Liver (tissue), 9 donors: Measurements from ENCODE around the gene LRRFIP2. TPM values are rescaled to one million over a fixed set of nuclear protein-coding genes. Genes with fewer than 3 reads are reported as not detected.

Experiments
- DNase-seq: peaks from one replicate; pipeline ENCODE4 v3.0.0-alpha.2; 2017; ENCODE audit warnings: low spot score
- H3K27ac ChIP-seq, 2 donors: one replicate each; pipeline ENCODE4 v1.7.0; 2013; ENCODE audit warnings: inconsistent platforms in 2 of 2, low read length in 2 of 2, control low read depth in 1 of 2, low read depth in 1 of 2, mild to moderate bottlenecking in 1 of 2
- H3K27me3 ChIP-seq, 4 donors: one replicate each; pipeline versions ENCODE4 v1.6.1 to v1.7.0; 2013; ENCODE audit warnings: low read length in 3 of 4, inconsistent platforms in 1 of 4, mild to moderate bottlenecking in 1 of 4, moderate library complexity in 1 of 4; ENCODE audit not compliant: control insufficient read depth in 4 of 4, insufficient read depth in 4 of 4
- H3K36me3 ChIP-seq, 4 donors: one replicate each; pipeline versions ENCODE4 v1.6.1 to v1.7.0; 2013; ENCODE audit warnings: low read length in 3 of 4, mild to moderate bottlenecking in 3 of 4, low read depth in 1 of 4, moderate library complexity in 1 of 4; ENCODE audit not compliant: control insufficient read depth in 4 of 4, insufficient read depth in 3 of 4
- H3K4me1 ChIP-seq, 4 donors: one replicate each; pipeline versions ENCODE4 v1.6.1 to v1.7.0; 2013; ENCODE audit warnings: low read length in 3 of 4, mild to moderate bottlenecking in 3 of 4, moderate library complexity in 1 of 4; ENCODE audit not compliant: control insufficient read depth in 4 of 4, insufficient read depth in 4 of 4
- H3K4me3 ChIP-seq, 3 donors: one replicate each; pipeline versions ENCODE4 v1.6.1 to v1.7.0; 2013; ENCODE audit warnings: low read length in 3 of 3, control low read depth in 1 of 3, low read depth in 1 of 3, mild to moderate bottlenecking in 1 of 3
- H3K9ac ChIP-seq, 2 donors: one replicate each; pipeline ENCODE4 v1.7.0; 2013; ENCODE audit warnings: low read length in 2 of 2, mild to moderate bottlenecking in 2 of 2, moderate library complexity in 2 of 2, control low read depth in 1 of 2, low read depth in 1 of 2
- H3K9me3 ChIP-seq, 4 donors: one replicate each; pipeline versions ENCODE4 v1.6.1 to v1.7.0; 2013; ENCODE audit warnings: low read length in 3 of 4; ENCODE audit not compliant: control insufficient read depth in 4 of 4
- ATF3 ChIP-seq: IDR thresholded peaks from 2 replicates; pipeline ENCODE4 v1.6.1; 2016; ENCODE audit warnings: antibody characterized with exemption
- CTCF ChIP-seq: fragments of 150-350 bp; IDR thresholded peaks from 2 replicates; pipeline ENCODE4 v1.5.1; 2017; ENCODE audit warnings: improper control_type of control experiment, low read depth, low read length; ENCODE audit not compliant: missing input control
- EGR1 ChIP-seq, 2 donors: IDR thresholded peaks; 2 replicates each; pipeline ENCODE4 v1.6.1; 2016 to 2018; ENCODE audit warnings: antibody characterized with exemption in 2 of 2, low read depth in 2 of 2
- FOXA1 ChIP-seq: IDR thresholded peaks from 2 replicates; pipeline ENCODE4 v1.6.1; 2016; ENCODE audit warnings: antibody characterized with exemption
- FOXA2 ChIP-seq: IDR thresholded peaks from 2 replicates; pipeline ENCODE4 v1.6.1; 2016; ENCODE audit warnings: antibody characterized with exemption
- GABPA ChIP-seq, 2 donors: IDR thresholded peaks in 1 of 2; conservative IDR thresholded peaks in 1 of 2; 2 replicates each; pipeline ENCODE4 v1.6.1; 2016; ENCODE audit warnings: antibody characterized with exemption in 2 of 2, mild to moderate bottlenecking in 1 of 2, moderate library complexity in 1 of 2
- HNF4A ChIP-seq, 2 donors: conservative IDR thresholded peaks; 2 replicates each; pipeline ENCODE4 v1.6.1; 2016; ENCODE audit warnings: antibody characterized with exemption in 2 of 2, mild to moderate bottlenecking in 2 of 2
- HNF4G ChIP-seq: IDR thresholded peaks from 2 replicates; pipeline ENCODE4 v1.6.1; 2016; ENCODE audit warnings: antibody characterized with exemption
- JUND ChIP-seq, 2 donors: IDR thresholded peaks; 2 replicates each; pipeline ENCODE4 v1.6.1; 2016; ENCODE audit warnings: antibody characterized with exemption in 2 of 2
- MAX ChIP-seq: IDR thresholded peaks from 2 replicates; pipeline ENCODE4 v1.6.1; 2016; ENCODE audit warnings: antibody characterized with exemption
- NR2F2 ChIP-seq: IDR thresholded peaks from 2 replicates; pipeline ENCODE4 v1.6.1; 2016; ENCODE audit warnings: antibody characterized with exemption
- RAD21 ChIP-seq, 2 donors: IDR thresholded peaks; 2 replicates each; pipeline ENCODE4 v1.6.1; 2016; ENCODE audit warnings: antibody characterized with exemption in 2 of 2, mild to moderate bottlenecking in 2 of 2
- REST ChIP-seq: IDR thresholded peaks from 2 replicates; pipeline ENCODE4 v1.6.1; 2016; ENCODE audit warnings: antibody characterized with exemption, mild to moderate bottlenecking
- RXRA ChIP-seq, 2 donors: IDR thresholded peaks; 2 replicates each; pipeline ENCODE4 v1.6.1; 2017 to 2018; ENCODE audit warnings: antibody characterized with exemption in 2 of 2, mild to moderate bottlenecking in 1 of 2
- SP1 ChIP-seq: IDR thresholded peaks from 2 replicates; pipeline ENCODE4 v1.6.1; 2018; ENCODE audit warnings: antibody characterized with exemption, mild to moderate bottlenecking
- TAF1 ChIP-seq: conservative IDR thresholded peaks from 2 replicates; pipeline ENCODE4 v1.6.1; 2016; ENCODE audit warnings: antibody characterized with exemption, mild to moderate bottlenecking
- YY1 ChIP-seq: IDR thresholded peaks from 2 replicates; pipeline ENCODE4 v1.6.1; 2016; ENCODE audit warnings: antibody characterized with exemption, mild to moderate bottlenecking
- ZBTB33 ChIP-seq: IDR thresholded peaks from 2 replicates; pipeline ENCODE4 v1.6.1; 2016; ENCODE audit warnings: antibody characterized with exemption
- WGBS: extraction: QIAGEN DNeasy Blood & Tissue Kit; methylation state at CpG from one replicate; pipeline ENCODE4 v1.1.7; 2013; 5-methylcytosine and 5-hydroxymethylcytosine counted together
- polyA plus RNA-seq, 2 donors: library from polyadenylated mRNA; stranded (reverse) in 1 of 2; unstranded in 1 of 2; fragments of 200-250 nt in 1 of 2; fragments of >200 nt in 1 of 2; fragmentation: Nextera tagmentation in 1 of 2; extraction: Ambion mirVana in 1 of 2; gene quantifications; one replicate each; pipeline versions ENCODE4 v1.2.1 to v1.2.3, GENCODE V29; 2013 to 2015
- total RNA-seq, 2 donors: library from RNA; depleted of rRNA; stranded (reverse); fragments of >200 nt; gene quantifications; one replicate each; pipeline ENCODE4 v1.2.3, GENCODE V29; 2014
- donor health status: healthy.
- donor health status: healthy.
- donor health status: healthy.
- donor health status: healthy.
- donor health status: healthy.

Gene LRRFIP2
- total and polyA plus RNA-seq, 4 donors = 22.6 to 56.9 (median 39.8) TPM

- Histone ChIP-seq H3K27ac (no peak overlapping the region), H3K27me3 (no peaks in the 10 kb centered on the region), H3K9ac (no peak overlapping the region), H3K36me3 (peaks cover 0 to 7% (median 2%) of the 10 kb centered on the region in 4 donors), H3K9me3 (no peaks in the 10 kb centered on the region), H3K4me3 (no peak overlapping the region), H3K4me1 (peaks cover 0 to 4% (median 1%) of the 10 kb centered on the region in 4 donors)
- DNase-seq = no peak
- TF ChIP-seq JUND (IDR thresholded peaks at IDR 0.05) (no peak), SP1 (no peak), ATF3 (no peak), REST (no peak), CTCF (no peak), EGR1 (IDR thresholded peaks at IDR 0.05; ENCODE audit: low read depth in 2 of 2) (no peak), MAX (no peak), GABPA (IDR thresholded peaks at IDR 0.05 in 1 of 2, conservative IDR thresholded peaks at IDR 0.05 in 1 of 2) (no peak), RXRA (IDR thresholded peaks at IDR 0.05) (no peak), YY1 (no peak), NR2F2 (no peak), HNF4G (no peak), FOXA2 (no peak), HNF4A (conservative IDR thresholded peaks at IDR 0.05) (no peak), RAD21 (IDR thresholded peaks at IDR 0.05) (no peak), FOXA1 (no peak), TAF1 (no peak), ZBTB33 (no peak)
- WGBS = 97% methylated on average over 8 of the region's 8 CpGs
Measured at GRCh38 chr3:37155782-37156181, 18.6 kb downstream of the LRRFIP2 start.
